ENCODE data around the gene GCNT2.
"Not testable (repeated sequence)": the region's sequence is repeated elsewhere in the genome, so short reads cannot be mapped to it uniquely, and the experiment has no call there.

The GCNT2 gene

DNA sequence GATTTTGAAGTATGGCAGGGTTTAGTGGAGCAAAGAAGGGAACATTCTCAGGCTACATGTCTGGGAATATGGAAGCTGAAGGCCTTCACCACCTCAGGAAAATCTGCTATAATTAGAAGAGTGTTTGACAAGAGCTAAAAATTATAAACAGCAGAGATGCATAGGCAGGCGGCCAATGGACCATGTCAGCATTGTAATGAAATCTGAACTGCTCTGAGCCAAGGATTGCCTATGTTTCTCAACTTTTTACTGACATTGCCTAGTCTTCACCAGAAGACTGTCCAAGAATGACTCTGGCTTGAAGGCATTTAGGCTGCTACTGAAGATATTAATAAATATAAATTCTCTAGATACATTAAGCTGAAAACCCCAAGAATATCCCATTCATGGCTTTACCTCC is 89.1 kb downstream of the GCNT2 start:
- DNase-seq (ENCODE audit: low read depth in 2 of 2) = no peak

DNA sequence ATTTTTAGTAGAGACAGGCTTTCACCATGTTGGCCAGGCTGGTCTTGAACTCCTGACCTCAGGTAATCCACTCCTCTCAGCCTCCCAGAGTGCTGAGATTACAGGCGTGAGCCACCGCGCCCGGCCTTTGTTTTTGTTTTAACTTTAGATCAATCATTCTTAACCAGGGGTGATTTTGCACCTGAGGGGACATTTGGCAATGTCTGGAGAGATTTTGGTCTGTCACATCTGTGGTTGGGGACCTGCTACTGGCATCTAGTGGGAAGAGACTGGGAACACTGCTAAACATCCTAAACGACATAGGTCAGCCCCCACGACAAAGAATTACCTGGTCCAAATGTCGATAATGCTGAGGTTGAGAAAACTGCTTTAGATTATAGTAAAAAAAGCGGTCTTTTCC is 91.0 kb downstream of the GCNT2 start:
- no peak for DNase-seq (ENCODE audit: low read depth in 2 of 2)

DNA sequence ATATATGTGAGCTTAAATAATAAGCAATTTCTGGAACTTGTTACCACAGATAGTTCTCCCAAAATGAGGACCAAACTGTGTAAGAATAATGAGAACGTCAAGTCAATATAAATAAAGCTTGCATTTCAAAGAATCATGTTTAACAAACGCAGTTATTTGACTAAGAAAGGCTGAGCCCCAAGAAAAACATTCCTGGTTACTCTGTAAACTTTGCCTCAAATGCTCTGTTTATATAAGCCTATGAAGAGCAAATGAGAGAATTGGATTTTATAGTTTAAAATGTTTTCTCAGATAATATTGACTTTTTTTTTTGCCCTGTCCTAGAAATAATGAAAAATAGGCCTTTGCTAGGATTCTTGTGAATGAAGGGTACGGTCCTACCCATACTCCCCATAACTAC is 91.9 kb downstream of the GCNT2 start:
- no peak for DNase-seq (ENCODE audit: low read depth in 2 of 2)

DNA sequence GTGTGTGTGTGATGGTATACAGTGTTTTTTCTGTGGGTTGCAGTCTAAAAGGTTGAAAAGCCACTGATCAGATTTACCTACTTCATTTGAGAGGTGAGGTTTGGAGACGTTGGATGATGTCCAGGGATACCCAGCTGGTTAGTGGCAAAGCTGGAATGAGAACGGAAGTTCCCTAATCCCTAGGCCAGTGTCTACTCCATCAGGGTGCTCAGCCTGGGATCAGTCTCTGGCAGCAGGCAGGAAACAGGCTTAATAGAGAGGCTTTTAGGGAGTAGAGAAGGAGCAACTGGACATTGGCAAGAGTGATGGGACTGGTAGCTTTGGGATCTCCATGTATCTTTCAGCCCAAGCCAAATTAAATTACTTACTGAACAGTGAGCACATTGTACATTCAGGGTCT is 92.6 kb downstream of the GCNT2 start:
- no peak for DNase-seq (ENCODE audit: low read depth in 2 of 2)

DNA sequence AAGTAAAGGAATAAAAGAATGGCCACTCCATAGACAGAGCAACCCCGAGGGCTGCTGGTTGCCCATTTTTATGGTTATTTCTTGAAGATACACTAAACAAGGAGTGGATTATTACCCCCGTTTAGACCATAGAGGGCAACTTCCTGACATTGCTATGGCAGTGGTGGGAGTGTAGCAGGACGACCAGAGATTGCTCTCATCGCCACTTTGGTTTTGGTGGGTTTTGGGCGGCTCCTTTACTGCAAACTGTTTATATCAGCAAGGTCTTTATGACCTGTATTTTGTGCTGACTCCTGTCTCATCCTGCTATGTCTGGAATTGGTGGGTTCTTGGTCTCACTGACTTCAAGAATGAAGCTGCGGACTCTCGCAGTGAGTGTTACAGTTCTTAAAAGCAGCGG is 94.5 kb downstream of the GCNT2 start:
- no peak for DNase-seq (ENCODE audit: low read depth in 2 of 2)

DNA sequence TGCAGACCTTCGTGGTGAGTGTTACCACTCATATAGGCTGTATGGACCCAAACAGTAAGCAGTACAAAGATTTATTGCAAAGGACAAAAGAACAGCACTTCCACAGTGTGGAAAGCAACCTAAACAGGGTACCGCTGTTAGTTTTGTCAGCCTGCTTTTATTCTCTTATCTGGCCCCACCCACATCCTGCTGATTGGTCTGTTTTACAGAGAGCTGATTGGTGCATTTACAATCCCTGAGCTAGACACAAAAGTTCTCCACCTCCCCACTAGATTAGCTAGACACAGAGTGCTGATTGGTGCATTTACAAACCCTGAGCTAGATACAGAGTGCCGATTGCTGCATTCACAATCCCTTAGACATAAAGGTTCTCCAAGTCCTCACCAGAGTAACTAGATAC is 95.1 kb downstream of the GCNT2 start:
- DNase-seq (ENCODE audit: low read depth in 2 of 2) = not testable (repeated sequence)

DNA sequence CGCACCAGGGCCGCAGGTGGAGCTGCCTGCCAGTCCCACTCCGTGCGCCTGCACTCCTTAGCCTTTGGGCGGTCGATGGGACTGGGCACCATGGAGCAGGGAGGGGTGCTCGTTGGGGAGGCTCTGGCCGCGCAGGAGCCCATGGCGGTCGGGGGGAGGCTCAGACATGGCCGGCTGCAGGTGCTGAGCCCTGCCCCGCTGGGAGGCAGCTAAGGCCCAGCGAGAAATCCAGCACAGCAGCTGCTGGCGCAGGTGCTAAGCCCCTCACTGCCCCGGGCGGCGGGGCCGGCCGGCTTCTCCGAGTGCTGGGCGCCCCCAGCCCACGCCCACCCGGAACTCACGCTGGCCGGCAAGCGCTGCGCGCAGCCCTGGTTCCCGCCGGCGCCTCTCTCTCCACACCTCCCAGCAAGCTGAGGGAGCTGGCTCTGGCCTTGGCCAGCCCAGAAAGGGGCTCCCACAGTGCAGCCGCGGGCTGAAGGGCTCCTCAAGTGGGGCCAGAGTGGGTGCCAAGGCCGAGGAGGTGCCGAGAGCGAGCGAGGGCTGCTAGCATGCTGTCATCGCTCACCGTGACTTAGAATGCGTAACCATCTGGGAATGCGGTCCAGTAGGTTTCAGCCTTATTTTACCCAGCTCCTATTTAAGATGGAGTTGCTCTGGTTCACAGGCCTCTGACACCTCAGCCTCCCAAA is 96.0 kb downstream of the GCNT2 start:
- DNase-seq (ENCODE audit: low read depth in 2 of 2) = no peak

DNA sequence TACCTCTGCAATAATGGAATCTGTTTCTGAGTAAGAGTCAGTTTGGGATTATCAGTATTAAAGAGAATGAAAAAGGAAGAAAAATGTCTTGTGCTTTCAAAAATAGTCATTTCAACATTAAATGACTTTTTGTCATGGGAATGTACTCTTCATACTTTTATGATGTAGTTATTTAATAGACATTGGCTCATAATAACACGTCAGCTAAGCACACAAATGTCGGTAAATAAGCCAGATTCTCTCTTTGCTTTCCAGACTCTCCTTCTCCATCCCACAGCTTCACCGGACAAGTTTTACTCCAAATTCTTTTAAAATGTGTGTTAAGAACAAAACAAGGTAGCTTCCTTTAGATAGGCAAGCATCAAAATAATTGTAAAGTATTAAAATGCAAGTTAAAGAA is 97.3 kb downstream of the GCNT2 start:
- DNase-seq (ENCODE audit: low read depth in 2 of 2) = no peak

DNA sequence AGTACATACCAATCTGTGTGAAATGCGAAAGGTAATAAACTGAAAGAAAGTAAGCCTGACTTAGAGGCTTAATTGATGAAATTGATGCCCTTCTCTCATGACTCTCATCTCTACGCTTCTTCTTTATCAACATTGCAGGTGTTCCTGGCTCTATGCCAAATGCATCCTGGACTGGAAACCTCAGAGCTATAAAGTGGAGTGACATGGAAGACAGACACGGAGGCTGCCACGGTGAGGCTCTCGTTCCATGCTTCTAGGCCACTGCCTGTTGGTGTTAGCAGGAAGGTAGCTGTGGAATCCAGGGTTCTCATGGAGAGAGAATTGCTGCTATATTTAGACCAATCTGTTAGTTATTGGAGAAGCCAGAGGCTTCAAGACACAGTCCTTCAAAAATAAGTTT is 100.1 kb downstream of the GCNT2 start:
- DNase-seq (ENCODE audit: low read depth in 2 of 2) = no peak

DNA sequence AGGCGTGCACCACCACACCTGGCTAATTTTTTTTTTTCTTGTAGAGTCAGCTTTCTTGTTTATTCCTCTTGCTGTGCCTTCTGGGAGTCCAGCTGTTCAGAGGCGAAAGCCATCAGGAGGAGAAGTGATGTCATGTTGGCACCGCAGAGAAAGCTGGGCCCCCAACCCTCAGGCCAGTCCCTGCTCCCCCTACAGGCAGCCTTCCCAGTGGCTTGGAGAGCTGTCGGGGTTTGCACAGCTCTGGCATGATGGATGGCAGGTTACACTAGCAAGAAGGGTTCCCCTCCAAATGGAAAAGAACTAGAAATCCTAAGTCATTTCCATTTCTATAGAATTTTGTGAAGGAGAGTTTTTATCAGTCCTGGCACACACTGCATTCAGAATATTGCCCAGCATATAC is 100.7 kb downstream of the GCNT2 start:
- no peak for DNase-seq (ENCODE audit: low read depth in 2 of 2)

DNA sequence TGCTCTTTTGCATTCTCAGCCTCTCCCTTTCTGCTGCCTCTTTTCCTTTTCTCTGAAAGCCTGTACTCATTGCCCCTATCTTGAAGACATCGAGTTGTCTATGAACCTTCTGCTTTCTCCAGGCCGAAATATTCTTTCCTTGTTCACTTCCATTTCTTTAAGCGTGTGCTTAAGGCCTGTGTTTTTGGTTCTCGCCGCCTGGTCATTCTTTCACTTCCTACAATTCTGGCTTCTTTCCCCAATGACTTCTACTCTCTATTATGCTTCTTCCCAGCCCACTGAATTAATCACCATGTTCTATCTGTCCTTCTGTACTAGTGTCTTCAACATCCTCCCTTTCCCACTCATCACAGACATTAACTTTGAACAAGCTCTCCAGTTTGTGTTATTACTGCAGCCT is 103.7 kb downstream of the GCNT2 start:
- DNase-seq (ENCODE audit: low read depth in 2 of 2) = no peak

DNA sequence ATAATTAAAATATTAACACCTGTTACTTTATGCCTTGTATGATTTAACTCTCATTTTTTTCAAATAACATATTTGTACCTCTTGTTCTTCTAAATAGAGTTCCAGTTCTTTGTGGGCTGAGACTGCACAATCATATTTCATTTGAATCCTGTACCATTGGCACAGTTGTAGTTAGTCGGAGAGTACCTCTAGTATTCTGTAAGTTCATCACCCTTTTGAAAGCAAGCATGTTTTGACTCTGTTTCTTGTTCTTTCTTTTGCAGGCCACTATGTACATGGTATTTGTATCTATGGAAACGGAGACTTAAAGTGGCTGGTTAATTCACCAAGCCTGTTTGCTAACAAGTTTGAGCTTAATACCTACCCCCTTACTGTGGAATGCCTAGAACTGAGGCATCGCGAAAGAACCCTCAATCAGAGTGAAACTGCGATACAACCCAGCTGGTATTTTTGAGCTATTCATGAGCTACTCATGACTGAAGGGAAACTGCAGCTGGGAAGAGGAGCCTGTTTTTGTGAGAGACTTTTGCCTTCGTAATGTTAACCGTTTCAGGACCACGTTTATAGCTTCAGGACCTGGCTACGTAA is 105.1 kb downstream of the GCNT2 start:
- no peak for DNase-seq (ENCODE audit: low read depth in 2 of 2)

DNA sequence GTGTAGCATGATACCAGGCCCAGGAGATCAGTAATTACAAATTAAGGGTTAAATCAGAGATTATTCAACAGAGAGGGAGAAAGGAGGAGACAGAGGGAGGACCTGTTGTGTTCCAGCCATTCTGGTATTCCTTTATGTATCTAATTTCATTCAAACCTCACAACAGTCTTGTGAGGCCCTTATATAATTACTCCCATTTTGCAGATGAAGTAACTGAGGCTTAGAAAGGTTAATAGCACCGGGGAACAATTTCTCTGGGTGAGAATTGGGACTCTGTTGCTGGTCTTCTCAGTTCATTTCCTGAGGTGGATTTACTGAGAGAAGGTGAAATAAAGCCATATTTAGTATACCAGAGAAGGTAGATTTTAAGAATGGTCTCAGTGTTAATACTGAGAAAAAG is 106.6 kb downstream of the GCNT2 start:
- no peak for DNase-seq (ENCODE audit: low read depth in 2 of 2)

DNA sequence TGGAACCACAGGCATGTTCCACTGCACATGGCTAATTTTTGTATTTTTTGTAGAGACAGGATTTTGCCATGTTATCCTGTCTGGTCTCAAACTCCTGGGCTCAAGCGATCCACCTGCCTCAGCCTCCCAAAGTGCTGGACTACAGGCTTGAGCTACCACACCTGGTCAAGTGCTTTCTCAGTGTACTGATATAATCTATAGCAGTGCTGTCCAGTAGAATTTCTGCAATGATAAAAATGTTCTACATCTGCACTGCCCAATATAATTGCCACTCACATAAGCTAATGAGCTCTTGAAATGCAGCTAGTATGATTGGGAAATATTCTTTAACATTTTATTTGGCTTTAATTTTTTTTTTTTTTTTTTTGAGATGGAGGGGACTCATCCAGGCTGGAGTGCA is 109.0 kb downstream of the GCNT2 start:
- no peak for DNase-seq (ENCODE audit: low read depth in 2 of 2)

DNA sequence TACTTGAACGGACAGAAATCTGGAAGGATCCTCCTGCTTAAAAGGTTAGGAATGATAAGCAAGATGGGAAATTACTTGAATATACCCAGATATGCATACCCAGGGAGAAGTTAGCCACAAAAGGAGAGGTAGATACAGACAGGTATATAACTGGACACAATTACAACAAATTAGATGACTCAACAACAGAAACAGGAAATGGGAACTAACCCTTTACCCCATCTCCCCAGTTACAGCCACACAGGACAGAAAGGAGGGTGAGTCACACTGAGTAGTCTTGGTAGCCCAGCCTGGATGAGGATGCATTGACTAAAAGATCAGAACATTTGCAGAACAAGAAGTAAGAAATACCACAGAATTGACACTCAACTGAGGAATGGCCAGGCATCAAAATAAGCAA is 112.1 kb downstream of the GCNT2 start:
- DNase-seq (ENCODE audit: low read depth in 2 of 2) = no peak

DNA sequence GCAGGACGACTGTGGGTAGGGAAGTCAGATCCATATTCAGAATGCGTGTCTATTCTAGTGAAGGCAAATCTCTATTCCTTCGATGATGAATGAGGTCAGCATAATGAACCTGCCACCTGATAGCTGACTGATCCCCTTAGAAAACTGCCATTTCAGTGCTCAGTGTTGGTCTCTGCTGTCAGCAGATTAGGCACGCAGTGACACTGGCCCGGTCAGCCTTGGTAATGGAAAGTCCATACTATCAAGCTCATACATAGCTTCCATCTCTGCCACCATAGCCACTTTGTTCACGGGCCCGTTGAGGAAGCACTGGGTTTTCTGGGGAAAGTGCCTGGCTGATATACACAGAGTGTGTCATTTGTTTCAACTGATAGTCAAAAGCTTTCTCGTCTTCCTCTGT is 119.3 kb downstream of the GCNT2 start:
- no peak for DNase-seq (ENCODE audit: low read depth in 2 of 2)

DNA sequence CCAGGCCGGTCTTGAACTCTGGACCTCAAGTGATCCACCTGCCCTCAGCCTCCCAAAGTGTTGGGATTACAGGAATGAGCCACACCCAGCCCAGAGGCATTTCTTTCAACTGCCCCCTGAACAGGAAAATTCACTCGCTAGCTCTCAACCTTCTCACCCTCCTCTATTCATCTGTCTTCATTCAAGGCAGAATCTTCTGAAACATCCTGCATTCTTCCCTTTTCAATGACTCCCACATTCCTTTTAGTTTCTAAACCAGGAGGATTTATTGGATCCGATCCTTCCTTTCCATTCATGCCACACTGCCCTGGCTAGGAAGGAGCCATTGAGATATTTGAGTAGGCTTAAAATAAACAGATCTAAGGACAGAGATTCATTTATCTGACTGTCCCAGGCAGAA is 120.4 kb downstream of the GCNT2 start:
- DNase-seq (ENCODE audit: low read depth in 2 of 2) = no peak

DNA sequence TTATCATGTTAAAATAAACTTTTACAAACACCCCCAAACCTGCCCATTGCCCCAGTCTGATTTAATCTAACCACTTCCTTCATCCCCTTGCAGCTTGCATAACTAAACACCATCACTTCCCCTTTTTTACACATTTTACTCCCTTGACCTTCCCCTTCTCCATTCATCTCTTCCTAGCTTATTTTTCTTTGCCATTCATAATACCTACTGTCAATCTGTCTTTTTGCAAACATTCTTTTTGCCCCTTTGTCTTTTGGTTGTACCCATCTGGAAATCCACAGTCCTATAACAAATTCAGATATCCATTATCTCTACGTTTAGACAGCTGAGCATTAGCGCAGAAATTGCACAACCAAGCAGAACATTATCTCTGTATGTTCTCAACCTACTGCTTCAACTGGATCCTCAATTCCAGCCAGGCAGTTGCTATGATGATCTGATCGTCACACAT is 122.1 kb downstream of the GCNT2 start:
- DNase-seq (ENCODE audit: low read depth in 2 of 2) = no peak

DNA sequence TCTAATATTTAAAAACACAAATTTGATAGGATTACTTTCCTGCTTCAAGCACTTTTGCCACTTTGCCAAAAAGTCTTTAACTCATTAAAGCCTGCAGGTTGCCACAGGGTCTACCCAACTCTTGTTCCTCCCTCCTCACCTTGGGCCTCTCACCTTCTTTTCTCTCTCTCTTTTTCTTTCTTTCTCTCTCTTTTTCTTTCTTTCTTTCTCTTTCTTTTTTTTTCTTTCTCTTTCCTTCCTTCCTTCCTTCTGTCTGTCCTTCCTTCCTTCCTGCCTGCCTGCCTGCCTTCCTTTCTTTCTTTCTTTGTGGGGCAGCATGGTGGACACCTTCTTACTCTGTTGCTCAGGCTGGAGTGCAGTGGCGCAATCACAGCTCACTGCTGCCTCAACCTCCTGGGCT is 123.1 kb downstream of the GCNT2 start:
- no peak for DNase-seq (ENCODE audit: low read depth in 2 of 2)

DNA sequence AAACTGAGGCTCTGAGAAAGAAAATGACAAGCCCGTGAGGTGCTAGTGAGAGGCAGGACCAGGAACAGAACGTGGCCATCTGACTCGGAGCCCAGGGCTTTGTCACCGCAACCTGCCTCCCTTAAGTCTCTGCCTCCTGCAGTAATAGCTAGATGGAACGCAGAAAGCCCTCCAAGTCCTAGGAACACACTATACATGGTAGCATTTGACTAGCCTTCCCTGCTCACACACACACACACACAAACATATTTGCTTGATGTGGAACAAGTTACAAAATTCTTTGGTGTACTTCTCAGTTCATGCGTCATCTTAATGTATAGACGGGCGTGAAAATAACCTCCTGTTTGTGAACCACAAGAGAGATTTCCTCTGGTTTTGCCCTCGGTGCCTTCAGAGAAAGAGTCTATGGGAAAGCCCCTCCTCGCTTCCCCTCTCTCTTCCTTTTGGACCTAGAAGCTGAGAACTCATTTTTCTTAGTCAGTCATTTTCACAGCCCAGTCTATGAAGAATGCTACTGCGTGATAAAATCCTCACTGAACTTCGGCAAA is 134.4 kb downstream of the GCNT2 start:
- DNase-seq (ENCODE audit: low read depth in 2 of 2) = no peak

DNA sequence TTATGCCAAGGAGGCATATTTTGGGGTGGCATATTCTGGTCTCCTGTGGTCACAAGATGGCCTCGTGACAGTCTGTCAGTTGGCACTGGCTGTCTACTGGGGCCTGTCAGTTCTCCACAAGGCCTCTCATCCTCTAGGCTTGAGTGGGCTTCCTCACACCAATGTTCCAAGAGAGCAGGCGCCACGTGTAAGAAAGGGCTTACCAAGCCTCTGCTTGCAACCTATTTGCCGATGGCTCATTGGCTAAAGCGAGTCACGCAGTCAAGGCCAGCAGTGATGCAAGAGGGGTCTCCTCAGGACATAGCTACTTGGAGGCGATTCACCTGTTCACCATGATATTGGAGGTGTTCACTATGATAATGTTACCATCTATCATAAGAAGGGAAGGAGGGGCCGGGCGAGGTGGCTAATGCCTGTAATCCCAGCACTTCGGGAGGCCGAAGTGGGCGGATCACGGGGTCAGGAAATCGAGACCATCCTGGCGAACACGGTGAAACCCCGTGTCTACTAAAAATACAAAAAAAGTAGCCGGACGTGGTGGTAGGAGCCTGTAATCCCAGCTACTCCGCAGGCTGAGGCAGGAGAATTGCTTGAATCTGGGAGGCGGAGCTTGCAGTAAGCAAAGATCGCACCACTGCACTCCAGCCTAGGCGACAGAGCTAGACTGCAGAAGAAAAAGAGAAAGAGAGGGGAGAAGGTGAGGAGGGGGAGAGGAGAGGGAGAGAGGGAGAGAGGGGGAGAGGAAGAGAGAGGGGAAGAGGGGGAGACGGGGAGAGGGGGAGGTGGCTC is 138.0 kb downstream of the GCNT2 start:
- DNase-seq (ENCODE audit: low read depth in 2 of 2) = no peak

DNA sequence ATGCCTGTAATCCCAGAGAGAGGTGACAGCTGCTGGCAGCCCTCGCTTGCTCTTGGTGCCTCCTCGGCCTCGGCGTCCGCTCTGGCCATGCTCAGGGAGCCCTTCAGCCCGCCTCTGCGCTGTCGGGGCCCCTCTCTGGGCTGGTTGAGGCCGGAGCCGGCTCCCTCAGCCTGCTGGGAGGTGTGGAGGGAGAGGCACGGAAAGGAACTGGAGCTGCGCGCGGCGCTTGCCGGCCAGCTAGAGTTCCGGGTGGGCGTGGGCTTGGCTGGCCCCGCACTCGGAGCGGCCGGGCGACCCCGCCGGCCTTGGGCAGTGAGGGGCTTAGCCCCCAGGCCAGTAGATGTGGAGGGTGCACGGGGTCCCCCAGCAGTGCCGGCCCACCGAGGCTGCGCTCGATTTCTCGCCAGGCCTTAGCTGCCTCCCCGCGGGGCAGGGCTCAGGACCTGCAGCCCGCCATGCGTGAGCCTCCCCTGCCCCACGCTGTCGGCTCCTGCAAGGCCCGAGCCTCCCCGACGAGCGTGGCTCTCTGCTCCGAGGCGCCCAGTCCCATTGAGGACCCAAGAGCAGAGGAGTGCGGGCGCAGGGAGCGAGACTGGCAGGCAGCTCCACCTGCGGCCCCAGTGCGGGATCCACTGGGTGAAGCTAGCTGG is 138.7 kb downstream of the GCNT2 start:
- no peak for DNase-seq (ENCODE audit: low read depth in 2 of 2)

All from fibroblast of skin of left quadriceps (primary cell).